ACC112 (cell line): Measurements from ENCODE around the gene EPHB1.

ENCODE experiments used
- H2AFZ ChIP-seq: fragments of 200-600 bp; sonication (generic); one replicate; pipeline ENCODE4 v1.6.0; 2017; ENCODE audit warnings: antibody characterized with exemption, low read length; ENCODE audit not compliant: unreplicated experiment
- H3K27ac ChIP-seq: fragments of 200-600 bp; sonication (generic); 2 replicates; pipeline ENCODE4 v1.5.1; 2014; ENCODE audit warnings: low read depth, mild to moderate bottlenecking, antibody characterized with exemption, low read length, moderate library complexity
- H3K27me3 ChIP-seq: fragments of 200-600 bp; sonication (generic); 2 replicates; pipeline ENCODE4 v1.6.1; 2014; ENCODE audit warnings: mild to moderate bottlenecking, antibody characterized with exemption, low read length, moderate library complexity, mixed read lengths; ENCODE audit not compliant: insufficient read depth
- H3K36me3 ChIP-seq: fragments of 200-600 bp; sonication (generic); 2 replicates; pipeline ENCODE4 v1.6.1; 2016; ENCODE audit warnings: mild to moderate bottlenecking, antibody characterized with exemption, low read length, moderate library complexity, mixed read lengths; ENCODE audit not compliant: insufficient read depth
- H3K4me1 ChIP-seq: fragments of 200-600 bp; sonication (generic); one replicate; pipeline ENCODE4 v1.6.1; 2016; ENCODE audit warnings: low read length, mixed read lengths; ENCODE audit not compliant: insufficient read depth, unreplicated experiment, control insufficient read depth
- H3K4me3 ChIP-seq: fragments of 200-600 bp; sonication (generic); 2 replicates; pipeline ENCODE4 v1.5.1; 2014; ENCODE audit warnings: mild to moderate bottlenecking, low read depth, low read length
- H3K79me2 ChIP-seq: fragments of 200-600 bp; sonication (generic); one replicate; pipeline ENCODE4 v1.6.0; 2016; ENCODE audit warnings: low read length; ENCODE audit not compliant: control insufficient read depth, unreplicated experiment, insufficient read depth

EPHB1 gene

DNA sequence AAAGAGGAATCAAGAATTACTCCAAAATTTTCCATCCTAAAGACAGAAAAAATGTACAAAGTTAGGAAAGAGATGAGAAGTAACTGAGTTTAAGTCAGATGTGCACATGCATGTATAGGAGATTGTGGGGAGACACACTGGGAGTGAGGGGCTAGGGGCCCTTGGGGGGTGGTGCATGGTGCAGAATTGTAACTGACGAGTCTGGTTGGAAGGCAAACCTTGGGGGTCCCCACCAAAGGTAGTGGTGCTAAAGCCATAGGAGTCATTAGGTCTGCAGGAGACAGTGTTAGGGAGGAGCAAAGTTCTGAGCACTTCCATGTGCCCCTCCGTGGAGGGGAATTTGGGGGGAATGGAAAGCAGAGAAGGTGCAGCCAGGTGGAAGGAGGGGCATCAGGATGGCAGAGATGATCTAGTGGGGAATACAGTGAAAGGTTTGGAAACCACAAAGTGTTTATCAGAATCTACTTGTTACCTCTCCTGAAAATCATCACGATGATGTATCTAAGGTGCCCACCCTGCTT lies 37.5 kb upstream of the EPHB1 start:
- no peaks in the 10 kb centered on the region for H3K4me1 ChIP-seq
- H3K27me3 ChIP-seq: peaks cover 19% of the 10 kb centered on the region
- no peak overlapping the region for H3K4me3 ChIP-seq
- H3K79me2 ChIP-seq: no peaks in the 10 kb centered on the region
- no peak overlapping the region for H2AFZ ChIP-seq
- no peaks in the 10 kb centered on the region for H3K36me3 ChIP-seq
- H3K27ac ChIP-seq: no peak overlapping the region

DNA sequence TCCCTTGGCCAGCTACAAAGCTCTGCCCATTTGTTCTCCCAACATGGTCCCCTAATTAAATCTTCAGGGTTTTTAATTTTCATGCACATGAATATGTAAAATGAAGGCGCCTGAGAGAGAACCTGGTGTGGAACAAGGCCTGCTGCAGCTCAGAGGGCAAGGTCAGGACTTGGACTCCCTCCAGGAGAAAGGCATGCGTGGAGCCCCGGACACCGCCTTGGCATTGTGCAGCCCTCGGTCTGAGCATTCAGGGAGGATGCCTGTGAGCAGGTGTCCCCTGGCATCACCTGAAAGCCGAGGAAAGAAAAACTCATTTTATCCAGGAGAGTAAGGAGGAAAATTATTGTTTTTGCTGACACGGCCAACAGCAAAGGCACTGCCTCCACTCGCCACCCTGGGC lies 33.8 kb upstream of the EPHB1 start:
- Histone ChIP-seq H3K27ac (no peak overlapping the region), H3K79me2 (no peaks in the 10 kb centered on the region), H2AFZ (no peak overlapping the region), H3K4me1 (no peaks in the 10 kb centered on the region), H3K4me3 (no peak overlapping the region), H3K36me3 (no peaks in the 10 kb centered on the region), H3K27me3 (peaks cover 21% of the 10 kb centered on the region)

DNA sequence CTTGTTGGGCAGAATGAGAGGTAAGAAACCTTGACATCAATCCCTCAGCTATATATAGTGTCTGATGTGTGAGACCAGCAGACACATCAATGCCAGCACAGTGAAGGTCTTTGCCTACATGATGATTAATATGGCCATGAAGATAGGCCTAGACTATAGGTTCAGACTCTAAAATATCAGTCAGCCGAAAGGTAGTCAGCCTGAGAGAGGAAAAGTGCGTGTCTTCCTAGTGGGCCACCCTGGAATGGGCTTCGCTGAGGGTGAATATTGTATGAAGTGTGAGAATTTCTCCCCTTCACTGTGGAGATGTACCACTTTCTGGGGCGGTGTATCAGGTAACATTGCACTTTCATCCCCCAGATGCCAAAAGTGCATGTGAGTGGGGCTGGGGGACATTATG lies 33.0 kb upstream of the EPHB1 start:
- no peak overlapping the region for H2AFZ ChIP-seq
- no peaks in the 10 kb centered on the region for H3K4me1 ChIP-seq
- H3K27ac ChIP-seq: no peak overlapping the region
- peaks cover 20% of the 10 kb centered on the region for H3K27me3 ChIP-seq
- no peaks in the 10 kb centered on the region for H3K79me2 ChIP-seq
- H3K4me3 ChIP-seq: no peak overlapping the region
- H3K36me3 ChIP-seq: no peaks in the 10 kb centered on the region

DNA sequence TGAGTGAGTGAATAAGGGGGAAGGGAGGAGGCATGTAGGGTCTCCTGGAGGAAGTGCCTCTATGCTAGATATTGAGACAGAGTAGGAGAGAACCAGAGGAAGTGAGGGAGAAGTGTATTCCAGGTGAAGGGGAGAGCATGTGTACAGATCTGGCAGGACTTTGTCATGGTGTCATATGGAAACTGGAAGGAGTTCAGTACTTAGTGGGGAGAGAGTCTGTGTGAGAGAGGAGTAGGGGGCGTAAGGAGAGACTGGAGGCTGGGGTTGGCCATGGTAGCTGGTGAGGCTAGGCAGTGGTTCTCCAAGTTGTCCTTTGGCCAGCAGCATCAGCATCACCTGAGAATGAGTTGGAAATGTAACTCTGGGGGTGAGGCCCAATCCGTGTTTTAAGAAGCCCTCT lies 29.6 kb upstream of the EPHB1 start:
- Histone ChIP-seq H2AFZ (no peak overlapping the region), H3K36me3 (no peaks in the 10 kb centered on the region), H3K4me1 (no peaks in the 10 kb centered on the region), H3K27ac (no peak overlapping the region), H3K27me3 (peaks cover 21% of the 10 kb centered on the region), H3K79me2 (no peaks in the 10 kb centered on the region), H3K4me3 (no peak overlapping the region)

DNA sequence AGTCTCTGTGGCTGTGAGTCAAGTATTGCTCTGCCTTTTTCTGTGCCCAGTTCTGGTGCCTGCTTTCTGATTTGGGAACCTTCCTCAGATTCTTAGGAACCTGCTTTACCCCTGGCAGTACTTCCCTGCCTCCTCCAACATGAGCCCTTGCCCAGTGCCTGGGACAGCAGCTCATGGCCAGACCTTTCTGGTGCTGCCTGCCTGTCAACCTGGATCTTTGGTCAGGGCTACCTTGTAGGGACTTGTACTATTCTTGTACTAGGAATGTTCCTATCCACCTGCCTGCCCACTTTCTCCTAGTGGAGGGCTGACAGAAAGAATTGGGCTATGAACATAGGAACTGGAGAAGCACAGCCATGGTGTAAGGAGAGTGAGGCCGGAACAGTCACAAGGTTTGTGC lies 28.8 kb upstream of the EPHB1 start:
- no peaks in the 10 kb centered on the region for H3K79me2 ChIP-seq
- peaks cover 21% of the 10 kb centered on the region for H3K27me3 ChIP-seq
- H3K4me3 ChIP-seq: no peak overlapping the region
- no peaks in the 10 kb centered on the region for H3K4me1 ChIP-seq
- H2AFZ ChIP-seq: no peak overlapping the region
- no peaks in the 10 kb centered on the region for H3K36me3 ChIP-seq
- no peak overlapping the region for H3K27ac ChIP-seq

DNA sequence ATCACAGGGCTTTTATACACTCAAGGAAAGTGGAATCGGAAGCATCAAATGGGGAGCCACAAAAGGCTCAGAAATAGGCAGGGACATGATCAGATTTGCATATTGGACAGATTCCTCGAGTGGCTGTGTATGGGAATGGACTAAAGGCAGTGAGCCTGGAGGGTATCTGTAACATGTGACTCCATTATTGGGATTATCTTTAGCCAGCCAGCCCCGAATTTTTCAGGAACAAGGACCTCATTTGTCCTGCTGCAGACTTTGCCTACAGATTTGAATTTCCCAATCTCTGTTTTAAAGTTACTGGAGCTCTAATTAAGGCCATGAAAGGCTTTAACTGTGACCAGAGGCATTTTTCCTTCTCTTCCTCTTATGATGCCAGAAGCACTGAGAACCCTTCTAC lies 26.9 kb upstream of the EPHB1 start:
- Histone ChIP-seq H3K27me3 (peaks cover 27% of the 10 kb centered on the region), H3K27ac (no peak overlapping the region), H3K4me3 (no peak overlapping the region), H3K4me1 (no peaks in the 10 kb centered on the region), H3K79me2 (no peaks in the 10 kb centered on the region), H2AFZ (no peak overlapping the region), H3K36me3 (no peaks in the 10 kb centered on the region)

DNA sequence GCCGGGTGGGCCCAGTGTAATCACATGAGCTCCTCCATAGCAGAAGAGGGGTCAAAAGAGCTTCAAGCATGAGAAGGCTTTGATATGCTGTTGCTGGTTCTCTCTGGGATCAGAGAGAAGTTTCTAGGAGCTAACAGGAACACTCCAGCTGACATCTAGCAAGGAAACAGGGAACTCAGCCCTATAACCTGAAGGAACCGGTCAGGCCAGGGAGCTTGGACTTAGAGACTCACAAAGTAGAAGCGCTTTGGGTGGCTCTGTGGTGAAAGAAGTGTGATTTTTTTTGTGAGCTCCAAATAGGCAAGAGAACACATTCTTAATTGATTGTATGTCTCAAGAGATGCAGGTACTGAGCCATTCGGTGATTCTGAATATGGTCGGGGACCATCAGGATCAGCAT lies 26.2 kb upstream of the EPHB1 start:
- H3K4me1 ChIP-seq: no peaks in the 10 kb centered on the region
- H3K4me3 ChIP-seq: no peak overlapping the region
- no peak overlapping the region for H2AFZ ChIP-seq
- H3K79me2 ChIP-seq: no peaks in the 10 kb centered on the region
- no peaks in the 10 kb centered on the region for H3K36me3 ChIP-seq
- peaks cover 34% of the 10 kb centered on the region for H3K27me3 ChIP-seq
- H3K27ac ChIP-seq: no peak overlapping the region

DNA sequence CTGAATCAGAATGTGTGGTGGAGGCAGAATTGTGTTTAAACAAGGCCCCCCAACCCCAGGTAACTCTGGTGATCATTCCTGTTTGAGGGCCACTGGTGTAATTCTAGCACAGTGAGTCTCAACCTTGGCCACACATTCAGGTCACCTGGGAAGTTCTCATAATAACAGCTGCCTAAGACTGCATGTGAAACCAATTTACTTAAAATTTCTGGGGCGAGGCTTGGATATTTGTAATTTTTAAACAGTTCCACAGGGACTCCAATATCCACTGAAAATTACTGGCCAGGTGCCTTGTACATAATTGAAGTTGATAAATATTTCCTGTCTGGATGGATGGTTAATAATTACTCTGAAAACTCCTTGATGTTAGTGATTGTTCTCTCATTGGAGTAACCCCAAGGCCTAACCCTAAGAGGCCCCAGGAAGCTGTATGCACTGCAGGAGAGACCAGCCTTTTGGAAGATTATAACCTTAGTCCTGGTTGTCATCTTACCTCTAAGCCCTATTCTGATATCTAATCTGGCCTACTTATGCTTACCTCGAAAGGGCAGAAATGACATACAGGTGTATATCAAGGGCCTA lies 25.7 kb upstream of the EPHB1 start:
- H3K4me3 ChIP-seq: no peak overlapping the region
- H2AFZ ChIP-seq: no peak overlapping the region
- H3K27ac ChIP-seq: no peak overlapping the region
- no peaks in the 10 kb centered on the region for H3K4me1 ChIP-seq
- no peaks in the 10 kb centered on the region for H3K79me2 ChIP-seq
- peaks cover 40% of the 10 kb centered on the region for H3K27me3 ChIP-seq
- no peaks in the 10 kb centered on the region for H3K36me3 ChIP-seq

DNA sequence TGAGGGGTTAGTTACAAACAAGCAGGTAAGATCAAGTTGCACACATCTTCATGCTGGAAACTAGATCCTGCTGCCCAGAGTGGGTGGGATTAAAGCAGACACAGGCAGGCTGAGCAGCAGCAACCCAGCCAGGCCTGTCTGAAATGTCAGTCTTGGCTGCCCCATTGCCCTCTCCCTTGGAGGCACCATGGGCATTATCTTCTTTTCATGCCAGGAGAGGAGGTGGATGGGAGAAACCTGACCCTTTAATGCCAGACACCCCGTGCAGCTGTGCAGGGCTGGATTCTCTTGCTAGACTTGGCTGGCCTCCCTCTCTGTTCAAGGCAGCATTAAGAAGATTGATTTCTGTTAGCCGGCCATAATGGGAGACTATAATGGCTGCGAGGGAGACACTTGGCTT lies 23.0 kb upstream of the EPHB1 start:
- no peak overlapping the region for H3K4me3 ChIP-seq
- no peak overlapping the region for H3K27ac ChIP-seq
- H3K36me3 ChIP-seq: no peaks in the 10 kb centered on the region
- H3K27me3 ChIP-seq: peaks cover 39% of the 10 kb centered on the region
- no peaks in the 10 kb centered on the region for H3K79me2 ChIP-seq
- H2AFZ ChIP-seq: no peak overlapping the region
- H3K4me1 ChIP-seq: no peaks in the 10 kb centered on the region

DNA sequence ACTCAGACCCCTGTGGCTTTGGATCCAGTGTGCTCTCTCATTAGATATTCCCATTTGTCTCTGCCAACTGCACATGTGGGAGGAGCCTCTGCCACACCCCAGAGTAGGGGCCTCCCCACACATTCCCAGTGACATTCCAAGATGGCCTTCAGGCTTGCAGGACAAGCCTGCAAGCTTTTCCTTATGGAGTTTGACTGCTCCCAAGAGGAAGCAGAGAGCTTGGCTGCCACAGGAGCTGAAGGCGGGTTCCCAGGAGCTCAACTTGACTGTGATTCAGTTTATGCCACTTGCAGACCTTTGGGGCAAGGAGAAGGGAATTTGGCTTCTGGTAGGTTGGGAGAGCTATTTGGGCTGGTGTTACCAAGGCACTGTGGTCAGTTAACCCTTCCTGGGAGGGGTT lies 22.5 kb upstream of the EPHB1 start:
- no peak overlapping the region for H3K27ac ChIP-seq
- no peaks in the 10 kb centered on the region for H3K79me2 ChIP-seq
- no peaks in the 10 kb centered on the region for H3K4me1 ChIP-seq
- H3K36me3 ChIP-seq: no peaks in the 10 kb centered on the region
- H2AFZ ChIP-seq: no peak overlapping the region
- H3K4me3 ChIP-seq: no peak overlapping the region
- H3K27me3 ChIP-seq: peaks cover 36% of the 10 kb centered on the region

DNA sequence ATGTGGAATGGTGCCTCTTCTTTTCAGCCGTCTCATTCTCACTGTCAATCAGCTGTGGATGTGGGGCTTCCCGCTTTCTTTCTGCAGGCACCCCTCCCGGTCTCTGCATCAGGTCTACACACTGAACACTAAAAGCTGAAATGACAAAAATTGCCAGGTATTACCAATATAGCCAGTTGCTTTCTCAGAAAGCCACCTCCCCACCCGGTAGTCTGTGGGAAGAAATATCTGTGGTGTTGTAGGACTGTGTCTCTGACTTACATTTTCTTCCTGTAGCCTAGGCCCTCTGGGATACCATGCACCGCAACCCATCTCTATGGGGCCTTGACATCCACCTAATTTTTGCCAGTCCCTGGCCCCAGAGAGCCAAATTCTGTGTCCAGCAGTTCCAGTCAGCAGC lies 19.2 kb upstream of the EPHB1 start:
- Histone ChIP-seq H3K79me2 (no peaks in the 10 kb centered on the region), H3K4me1 (no peaks in the 10 kb centered on the region), H3K36me3 (no peaks in the 10 kb centered on the region), H3K27me3 (peaks cover 29% of the 10 kb centered on the region), H2AFZ (no peak overlapping the region), H3K4me3 (no peak overlapping the region), H3K27ac (no peak overlapping the region)
